WERI-Rb-1 (cell line): Measurements from ENCODE around the gene CD8B.

ENCODE experiments used
- DNase-seq: peaks from one replicate; pipeline ENCODE4 v3.0.0-alpha.2; 2020
- H3K27ac ChIP-seq: fragments of 250-450 bp; sonication (Bioruptor Pico); 2 replicates; pipeline ENCODE4 v1.5.1; 2020; ENCODE audit warnings: mild to moderate bottlenecking, moderate library complexity
- H3K27me3 ChIP-seq: fragments of 250-450 bp; sonication (Bioruptor Pico); 2 replicates; pipeline ENCODE4 v1.5.1; 2021; ENCODE audit warnings: mild to moderate bottlenecking, low read depth, moderate library complexity; ENCODE audit not compliant: insufficient read depth, severe bottlenecking
- H3K36me3 ChIP-seq: fragments of 250-450 bp; sonication (Bioruptor Pico); 2 replicates; pipeline ENCODE4 v1.5.1; 2020; ENCODE audit warnings: mild to moderate bottlenecking, moderate library complexity
- H3K4me3 ChIP-seq: 2 replicates; pipeline ENCODE4 v1.5.1; 2011; ENCODE audit warnings: low read depth, mild to moderate bottlenecking, control low read depth, low read length
- H3K9me3 ChIP-seq: fragments of 250-450 bp; sonication (Bioruptor Pico); 2 replicates; pipeline ENCODE4 v1.5.1; 2021; ENCODE audit warnings: mild to moderate bottlenecking, moderate library complexity; ENCODE audit not compliant: severe bottlenecking
- CTCF ChIP-seq: IDR thresholded peaks from 2 replicates; pipeline ENCODE4 v1.5.1; 2011; ENCODE audit warnings: low read depth, mild to moderate bottlenecking, control low read depth, inconsistent platforms, low read length

CD8B gene

GRCh38 chr2:86790676-86791572 lies 70.8 kb downstream of the CD8B start, which contains the start of gene CD8A:
Gene CD8A (minus strand): TSS chr2:86790913. CDS start chr2:86790825, 88 bp downstream.
- no peaks in the 10 kb centered on the region for H3K36me3 ChIP-seq
- H3K9me3 ChIP-seq = no peaks in the 10 kb centered on the region
- no peak for DNase-seq
- TF ChIP-seq CTCF = no peak
- H3K27me3 ChIP-seq = peaks cover 37% of the 10 kb centered on the region
- no peak within 1 kb of the TSS for H3K27ac ChIP-seq
- peak within 1 kb of the TSS; percentile 17; the same call in 1 of the 2 replicates for H3K4me3 ChIP-seq

GRCh38 chr2:86790134-86790675 lies 71.5 kb downstream of the CD8B start:
- no peak for DNase-seq
- H3K27ac ChIP-seq = no peak overlapping the region
- no peak overlapping the region for H3K4me3 ChIP-seq
- TF ChIP-seq CTCF = no peak
- no peaks in the 10 kb centered on the region for H3K36me3 ChIP-seq
- H3K27me3 ChIP-seq = peaks cover 37% of the 10 kb centered on the region
- H3K9me3 ChIP-seq = no peaks in the 10 kb centered on the region

GRCh38 chr2:86789687-86790133 lies 72.0 kb downstream of the CD8B start:
- Histone ChIP-seq H3K4me3 (no peak overlapping the region), H3K9me3 (no peaks in the 10 kb centered on the region), H3K27ac (no peak overlapping the region), H3K36me3 (no peaks in the 10 kb centered on the region), H3K27me3 (peaks cover 37% of the 10 kb centered on the region)
- TF ChIP-seq CTCF = no peak
- DNase-seq = no peak

- H3K4me3 ChIP-seq = peak overlapping the region; percentile 15
- no peak for TF ChIP-seq CTCF
- no peak overlapping the region for H3K27ac ChIP-seq
- H3K36me3 ChIP-seq = no peaks in the 10 kb centered on the region
- no peaks in the 10 kb centered on the region for H3K9me3 ChIP-seq
- H3K27me3 ChIP-seq = peaks cover 36% of the 10 kb centered on the region
- no peak for DNase-seq
Observed at GRCh38 chr2:86788881-86789686, 72.6 kb downstream of the CD8B start.

GRCh38 chr2:86788165-86788564 lies 73.5 kb downstream of the CD8B start:
- H3K9me3 ChIP-seq = no peaks in the 10 kb centered on the region
- H3K27ac ChIP-seq = no peak overlapping the region
- H3K27me3 ChIP-seq = peaks cover 35% of the 10 kb centered on the region
- no peak for DNase-seq
- H3K36me3 ChIP-seq = no peaks in the 10 kb centered on the region
- H3K4me3 ChIP-seq = no peak overlapping the region
- TF ChIP-seq CTCF = no peak
